COR-L47 (cell line): Measurements from ENCODE around the gene PCDHB10.
"Not testable (repeated sequence)": the region's sequence is repeated elsewhere in the genome, so short reads cannot be mapped to it uniquely, and the experiment has no call there.

ENCODE experiments used
- DNase-seq: peaks from one replicate; lab custom pipeline; 2025; lab: John Stamatoyannopoulos, UW

Gene PCDHB10

DNA sequence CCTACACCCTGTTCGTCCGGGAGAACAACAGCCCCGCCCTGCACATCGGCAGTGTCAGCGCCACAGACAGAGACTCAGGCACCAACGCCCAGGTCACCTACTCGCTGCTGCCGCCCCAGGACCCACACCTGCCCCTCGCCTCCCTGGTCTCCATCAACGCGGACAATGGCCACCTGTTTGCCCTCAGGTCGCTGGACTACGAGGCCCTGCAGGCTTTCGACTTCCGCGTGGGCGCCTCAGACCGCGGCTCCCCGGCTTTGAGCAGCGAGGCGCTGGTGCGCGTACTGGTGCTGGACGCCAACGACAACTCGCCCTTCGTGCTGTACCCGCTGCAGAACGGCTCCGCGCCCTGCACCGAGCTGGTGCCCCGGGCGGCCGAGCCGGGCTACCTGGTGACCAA is 3.5 kb upstream of the PCDHB10 start:
- not testable (repeated sequence) for DNase-seq

DNA sequence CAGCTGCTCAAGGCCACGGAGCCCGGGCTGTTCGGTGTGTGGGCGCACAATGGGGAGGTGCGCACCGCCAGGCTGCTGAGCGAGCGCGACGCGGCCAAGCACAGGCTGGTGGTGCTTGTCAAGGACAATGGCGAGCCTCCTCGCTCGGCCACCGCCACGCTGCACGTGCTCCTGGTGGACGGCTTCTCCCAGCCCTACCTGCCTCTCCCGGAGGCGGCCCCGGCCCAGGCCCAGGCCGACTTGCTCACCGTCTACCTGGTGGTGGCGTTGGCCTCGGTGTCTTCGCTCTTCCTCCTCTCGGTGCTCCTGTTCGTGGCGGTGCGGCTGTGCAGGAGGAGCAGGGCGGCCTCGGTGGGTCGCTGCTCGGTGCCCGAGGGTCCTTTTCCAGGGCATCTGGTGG is 3.0 kb upstream of the PCDHB10 start:
- not testable (repeated sequence) for DNase-seq

DNA sequence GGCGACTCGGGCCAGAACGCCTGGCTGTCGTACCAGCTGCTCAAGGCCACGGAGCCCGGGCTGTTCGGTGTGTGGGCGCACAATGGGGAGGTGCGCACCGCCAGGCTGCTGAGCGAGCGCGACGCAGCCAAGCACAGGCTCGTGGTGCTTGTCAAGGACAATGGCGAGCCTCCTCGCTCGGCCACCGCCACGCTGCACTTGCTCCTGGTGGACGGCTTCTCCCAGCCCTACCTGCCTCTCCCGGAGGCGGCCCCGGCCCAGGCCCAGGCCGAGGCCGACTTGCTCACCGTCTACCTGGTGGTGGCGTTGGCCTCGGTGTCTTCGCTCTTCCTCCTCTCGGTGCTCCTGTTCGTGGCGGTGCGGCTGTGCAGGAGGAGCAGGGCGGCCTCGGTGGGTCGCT is 2.2 kb downstream of the PCDHB10 start:
- DNase-seq = not testable (repeated sequence)

DNA sequence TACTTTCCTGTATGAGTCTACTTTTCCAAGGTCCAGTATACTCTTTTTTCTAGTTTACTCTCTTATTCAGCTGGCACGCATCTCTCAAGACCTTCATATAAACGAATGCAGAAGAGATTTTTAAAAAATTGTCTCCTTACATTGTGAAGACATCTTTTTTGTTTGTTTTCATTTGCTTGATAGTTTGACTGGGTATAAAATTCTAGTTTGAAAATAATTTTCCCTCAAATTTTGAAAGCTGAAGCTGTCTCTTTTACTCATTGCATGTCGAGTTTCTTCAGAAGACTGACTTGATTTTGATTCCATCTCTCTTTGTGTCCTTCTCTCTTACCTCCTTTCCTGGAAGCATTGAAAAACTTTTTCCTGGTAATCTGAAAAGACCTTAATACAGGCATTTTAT is 4.2 kb downstream of the PCDHB10 start:
- no peak for DNase-seq

DNA sequence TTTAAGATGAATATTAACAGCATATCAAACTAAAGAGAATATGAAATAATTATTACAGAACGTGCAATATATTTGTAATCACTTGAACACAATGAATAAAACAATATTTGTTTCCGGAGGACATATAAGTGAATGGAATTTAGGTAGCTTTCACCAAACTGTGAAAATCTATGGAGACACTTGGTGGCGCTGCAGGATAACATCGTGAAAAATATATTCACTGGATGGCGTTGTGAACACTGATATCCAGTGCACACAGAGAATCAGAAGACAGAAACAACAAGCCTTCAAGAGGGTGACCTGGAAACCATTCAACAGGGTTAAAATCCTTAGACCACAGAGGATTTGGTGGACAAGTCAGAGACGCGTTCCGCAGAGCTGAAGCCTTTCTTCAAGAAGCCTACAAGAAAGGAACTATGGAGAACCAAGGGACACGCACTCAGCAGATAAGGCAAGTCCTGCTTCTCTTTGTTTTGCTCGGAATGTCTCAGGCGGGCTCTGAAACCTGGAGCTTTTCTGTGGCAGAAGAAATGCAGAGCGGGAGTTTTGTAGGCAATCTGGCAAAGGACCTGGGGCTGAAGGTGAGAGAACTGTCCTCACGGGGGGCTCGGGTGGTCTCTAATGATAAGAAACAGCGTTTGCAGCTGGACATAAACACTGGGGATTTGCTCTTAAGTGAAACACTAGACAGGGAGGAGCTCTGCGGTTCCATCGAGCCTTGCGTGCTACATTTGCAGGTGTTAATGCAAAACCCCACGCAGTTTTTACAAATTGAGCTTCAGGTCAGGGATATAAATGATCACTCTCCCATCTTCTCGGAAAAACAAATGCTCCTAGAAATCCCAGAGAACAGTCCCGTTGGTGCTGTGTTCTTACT is 7.4 kb downstream of the PCDHB10 start, which contains the start of gene PCDHB11:
Gene PCDHB11, plus strand, starts transcription at position 269 of the 877 bp plus-strand sequence. Its CDS starts 148 bp downstream, at position 417.
- DNase-seq = peak; percentile 64

DNA sequence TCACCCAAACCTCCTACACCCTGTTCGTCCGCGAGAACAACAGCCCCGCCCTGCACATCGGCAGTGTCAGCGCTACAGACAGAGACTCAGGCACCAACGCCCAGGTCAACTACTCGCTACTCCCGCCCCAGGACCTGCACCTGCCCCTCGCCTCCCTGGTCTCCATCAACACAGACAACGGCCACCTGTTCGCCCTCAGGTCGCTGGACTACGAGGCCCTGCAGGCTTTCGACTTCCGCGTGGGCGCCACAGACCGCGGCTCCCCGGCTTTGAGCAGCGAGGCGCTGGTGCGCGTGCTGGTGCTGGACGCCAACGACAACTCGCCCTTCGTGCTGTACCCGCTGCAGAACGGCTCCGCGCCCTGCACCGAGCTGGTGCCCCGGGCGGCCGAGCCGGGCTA is 9.0 kb downstream of the PCDHB10 start:
- DNase-seq = not testable (repeated sequence)

DNA sequence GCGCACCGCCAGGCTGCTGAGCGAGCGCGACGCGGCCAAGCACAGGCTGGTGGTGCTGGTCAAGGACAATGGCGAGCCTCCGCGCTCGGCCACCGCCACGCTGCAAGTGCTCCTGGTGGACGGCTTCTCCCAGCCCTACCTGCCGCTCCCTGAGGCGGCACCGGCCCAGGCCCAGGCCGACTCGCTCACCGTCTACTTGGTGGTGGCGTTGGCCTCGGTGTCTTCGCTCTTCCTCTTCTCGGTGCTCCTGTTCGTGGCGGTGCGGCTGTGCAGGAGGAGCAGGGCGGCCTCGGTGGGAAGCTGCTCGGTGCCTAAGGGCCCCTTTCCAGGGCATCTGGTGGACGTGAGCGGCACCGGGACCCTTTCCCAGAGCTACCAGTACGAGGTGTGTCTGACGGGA is 9.5 kb downstream of the PCDHB10 start:
- not testable (repeated sequence) for DNase-seq

DNA sequence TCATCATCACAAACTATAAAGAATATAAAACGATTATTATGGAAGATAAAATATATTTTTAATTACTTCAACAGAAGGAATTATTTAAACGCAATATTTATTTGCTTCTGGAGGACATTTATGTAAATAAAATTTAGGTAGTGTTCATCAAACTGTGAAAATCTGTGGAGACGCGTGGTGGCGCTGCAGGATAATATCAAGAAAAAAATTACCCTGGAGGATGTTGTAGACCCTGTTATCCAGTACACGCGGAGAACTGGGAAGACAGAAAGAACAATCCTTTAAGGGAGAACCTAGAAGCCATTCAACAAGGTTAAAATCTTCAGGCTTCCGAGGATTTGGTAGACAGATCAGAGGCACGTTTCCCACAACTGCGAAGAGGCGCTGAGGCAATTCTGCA is 16.3 kb downstream of the PCDHB10 start, which contains the start of gene PCDHB12:
Gene PCDHB12, plus strand, starts transcription at position 242 of the 400 bp plus-strand sequence. CDS start 189 bp downstream, outside the sequence.
- peak; percentile 59 for DNase-seq

DNA sequence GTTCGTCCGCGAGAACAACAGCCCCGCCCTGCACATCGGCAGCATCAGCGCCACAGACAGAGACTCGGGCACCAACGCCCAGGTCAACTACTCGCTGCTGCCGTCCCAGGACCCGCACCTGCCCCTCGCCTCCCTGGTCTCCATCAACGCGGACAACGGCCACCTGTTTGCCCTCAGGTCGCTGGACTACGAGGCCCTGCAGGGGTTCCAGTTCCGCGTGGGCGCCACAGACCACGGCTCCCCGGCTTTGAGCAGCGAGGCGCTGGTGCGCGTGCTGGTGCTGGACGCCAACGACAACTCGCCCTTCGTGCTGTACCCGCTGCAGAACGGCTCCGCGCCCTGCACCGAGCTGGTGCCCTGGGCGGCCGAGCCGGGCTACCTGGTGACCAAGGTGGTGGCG is 18.1 kb downstream of the PCDHB10 start:
- not testable (repeated sequence) for DNase-seq

DNA sequence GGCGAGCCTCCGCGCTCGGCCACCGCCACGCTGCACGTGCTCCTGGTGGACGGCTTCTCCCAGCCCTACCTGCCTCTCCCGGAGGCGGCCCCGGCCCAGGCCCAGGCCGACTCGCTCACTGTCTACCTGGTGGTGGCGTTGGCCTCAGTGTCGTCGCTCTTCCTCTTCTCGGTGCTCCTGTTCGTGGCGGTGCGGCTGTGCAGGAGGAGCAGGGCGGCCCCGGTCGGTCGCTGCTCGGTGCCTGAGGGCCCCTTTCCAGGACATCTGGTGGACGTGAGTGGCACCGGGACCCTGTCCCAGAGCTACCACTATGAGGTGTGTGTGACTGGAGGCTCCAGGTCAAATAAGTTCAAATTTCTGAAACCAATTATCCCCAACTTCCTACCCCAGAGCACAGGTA is 18.7 kb downstream of the PCDHB10 start:
- not testable (repeated sequence) for DNase-seq

DNA sequence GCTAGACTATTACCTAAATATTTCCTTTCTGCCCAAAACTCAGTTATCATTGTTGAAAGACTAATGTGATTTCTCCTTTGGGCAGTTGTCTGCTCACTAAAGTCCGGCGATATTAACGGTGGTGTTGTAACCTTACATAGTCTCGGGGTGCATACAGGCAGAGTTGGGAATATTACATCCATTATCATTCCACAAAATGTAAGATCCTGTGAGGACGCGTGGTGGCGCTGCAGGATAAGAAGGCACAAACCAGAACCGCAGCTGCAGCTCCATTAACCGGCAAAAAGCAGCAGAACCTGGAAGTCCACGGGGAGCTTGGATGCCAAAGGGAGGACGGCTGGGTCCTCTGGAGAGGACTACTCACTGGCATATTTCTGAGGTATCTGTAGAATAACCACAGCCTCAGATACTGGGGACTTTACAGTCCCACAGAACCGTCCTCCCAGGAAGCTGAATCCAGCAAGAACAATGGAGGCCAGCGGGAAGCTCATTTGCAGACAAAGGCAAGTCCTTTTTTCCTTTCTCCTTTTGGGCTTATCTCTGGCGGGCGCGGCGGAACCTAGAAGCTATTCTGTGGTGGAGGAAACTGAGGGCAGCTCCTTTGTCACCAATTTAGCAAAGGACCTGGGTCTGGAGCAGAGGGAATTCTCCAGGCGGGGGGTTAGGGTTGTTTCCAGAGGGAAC is 21.6 kb downstream of the PCDHB10 start, which contains the start of gene PCDHB13:
Gene PCDHB13, plus strand, starts transcription at position 264 of the 684 bp plus-strand sequence. Its CDS starts 205 bp downstream, at position 469.
- DNase-seq = peak; percentile 2

DNA sequence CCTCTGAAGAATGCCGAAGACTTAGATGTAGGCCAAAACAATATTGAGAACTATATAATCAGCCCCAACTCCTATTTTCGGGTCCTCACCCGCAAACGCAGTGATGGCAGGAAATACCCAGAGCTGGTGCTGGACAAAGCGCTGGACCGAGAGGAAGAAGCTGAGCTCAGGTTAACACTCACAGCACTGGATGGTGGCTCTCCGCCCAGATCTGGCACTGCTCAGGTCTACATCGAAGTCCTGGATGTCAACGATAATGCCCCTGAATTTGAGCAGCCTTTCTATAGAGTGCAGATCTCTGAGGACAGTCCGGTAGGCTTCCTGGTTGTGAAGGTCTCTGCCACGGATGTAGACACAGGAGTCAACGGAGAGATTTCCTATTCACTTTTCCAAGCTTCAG is 22.4 kb downstream of the PCDHB10 start:
- DNase-seq = not testable (repeated sequence)

DNA sequence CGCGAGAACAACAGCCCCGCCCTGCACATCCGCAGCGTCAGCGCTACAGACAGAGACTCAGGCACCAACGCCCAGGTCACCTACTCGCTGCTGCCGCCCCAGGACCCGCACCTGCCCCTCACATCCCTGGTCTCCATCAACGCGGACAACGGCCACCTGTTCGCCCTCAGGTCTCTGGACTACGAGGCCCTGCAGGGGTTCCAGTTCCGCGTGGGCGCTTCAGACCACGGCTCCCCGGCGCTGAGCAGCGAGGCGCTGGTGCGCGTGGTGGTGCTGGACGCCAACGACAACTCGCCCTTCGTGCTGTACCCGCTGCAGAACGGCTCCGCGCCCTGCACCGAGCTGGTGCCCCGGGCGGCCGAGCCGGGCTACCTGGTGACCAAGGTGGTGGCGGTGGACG is 23.4 kb downstream of the PCDHB10 start:
- not testable (repeated sequence) for DNase-seq

DNA sequence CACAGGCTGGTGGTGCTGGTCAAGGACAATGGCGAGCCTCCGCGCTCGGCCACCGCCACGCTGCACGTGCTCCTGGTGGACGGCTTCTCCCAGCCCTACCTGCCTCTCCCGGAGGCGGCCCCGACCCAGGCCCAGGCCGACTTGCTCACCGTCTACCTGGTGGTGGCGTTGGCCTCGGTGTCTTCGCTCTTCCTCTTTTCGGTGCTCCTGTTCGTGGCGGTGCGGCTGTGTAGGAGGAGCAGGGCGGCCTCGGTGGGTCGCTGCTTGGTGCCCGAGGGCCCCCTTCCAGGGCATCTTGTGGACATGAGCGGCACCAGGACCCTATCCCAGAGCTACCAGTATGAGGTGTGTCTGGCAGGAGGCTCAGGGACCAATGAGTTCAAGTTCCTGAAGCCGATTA is 23.9 kb downstream of the PCDHB10 start:
- not testable (repeated sequence) for DNase-seq

DNA sequence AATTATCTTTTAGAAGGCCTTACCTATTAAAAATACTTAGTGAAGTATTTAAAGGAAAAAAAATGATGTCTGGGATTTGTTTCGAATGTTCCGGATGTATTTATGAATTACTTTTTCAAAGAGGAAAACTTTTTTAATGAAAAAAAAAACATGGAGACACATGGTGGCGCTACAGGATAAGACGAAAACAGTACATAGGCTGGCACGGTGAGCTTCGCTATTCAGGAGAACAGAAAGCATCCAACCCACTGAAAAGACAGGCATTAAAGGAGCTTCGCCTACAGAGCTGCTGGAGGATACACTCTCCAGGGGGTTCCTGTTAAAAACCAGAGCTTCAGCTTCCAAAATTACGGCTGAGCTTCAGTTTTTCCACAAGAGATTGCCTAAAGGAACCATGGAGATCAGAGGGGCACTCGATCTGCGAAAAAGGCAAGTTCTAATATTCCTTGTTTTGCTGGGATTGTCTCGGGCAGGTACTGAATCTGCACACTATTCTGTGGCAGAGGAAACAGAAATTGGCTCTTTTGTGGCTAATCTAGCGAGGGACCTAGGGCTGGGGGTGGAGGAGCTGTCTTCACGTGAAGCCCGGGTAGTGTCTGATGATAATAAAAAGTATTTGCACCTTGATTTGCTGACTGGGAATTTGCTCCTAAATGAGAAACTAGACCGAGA is 31.1 kb downstream of the PCDHB10 start, which contains the start of gene PCDHB14:
Gene PCDHB14, plus strand, starts transcription at position 232 of the 672 bp plus-strand sequence. Its CDS starts 163 bp downstream, at position 395.
- peak; percentile 44 for DNase-seq

DNA sequence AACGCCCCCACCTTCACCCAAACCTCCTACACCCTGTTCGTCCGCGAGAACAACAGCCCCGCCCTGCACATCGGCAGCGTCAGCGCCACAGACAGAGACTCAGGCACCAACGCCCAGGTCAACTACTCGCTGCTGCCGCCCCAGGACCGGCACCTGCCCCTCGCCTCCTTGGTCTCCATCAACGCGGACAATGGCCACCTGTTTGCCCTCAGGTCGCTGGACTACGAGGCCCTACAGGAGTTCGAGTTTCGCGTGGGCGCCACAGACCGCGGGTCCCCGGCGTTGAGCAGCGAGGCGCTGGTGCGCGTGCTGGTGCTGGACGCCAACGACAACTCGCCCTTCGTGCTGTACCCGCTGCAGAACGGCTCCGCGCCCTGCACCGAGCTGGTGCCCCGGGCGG is 32.7 kb downstream of the PCDHB10 start:
- DNase-seq = not testable (repeated sequence)

DNA sequence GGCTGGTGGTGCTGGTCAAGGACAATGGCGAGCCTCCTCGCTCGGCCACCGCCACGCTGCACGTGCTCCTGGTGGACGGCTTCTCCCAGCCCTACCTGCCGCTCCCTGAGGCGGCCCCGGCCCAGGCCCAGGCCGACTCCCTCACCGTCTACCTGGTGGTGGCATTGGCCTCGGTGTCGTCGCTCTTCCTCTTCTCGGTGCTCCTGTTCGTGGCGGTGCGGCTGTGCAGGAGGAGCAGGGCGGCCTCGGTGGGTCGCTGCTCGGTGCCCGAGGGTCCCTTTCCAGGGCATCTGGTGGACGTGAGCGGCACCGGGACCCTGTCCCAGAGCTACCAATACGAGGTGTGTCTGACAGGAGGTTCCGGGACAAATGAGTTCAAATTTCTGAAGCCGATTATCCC is 33.3 kb downstream of the PCDHB10 start:
- DNase-seq = not testable (repeated sequence)

DNA sequence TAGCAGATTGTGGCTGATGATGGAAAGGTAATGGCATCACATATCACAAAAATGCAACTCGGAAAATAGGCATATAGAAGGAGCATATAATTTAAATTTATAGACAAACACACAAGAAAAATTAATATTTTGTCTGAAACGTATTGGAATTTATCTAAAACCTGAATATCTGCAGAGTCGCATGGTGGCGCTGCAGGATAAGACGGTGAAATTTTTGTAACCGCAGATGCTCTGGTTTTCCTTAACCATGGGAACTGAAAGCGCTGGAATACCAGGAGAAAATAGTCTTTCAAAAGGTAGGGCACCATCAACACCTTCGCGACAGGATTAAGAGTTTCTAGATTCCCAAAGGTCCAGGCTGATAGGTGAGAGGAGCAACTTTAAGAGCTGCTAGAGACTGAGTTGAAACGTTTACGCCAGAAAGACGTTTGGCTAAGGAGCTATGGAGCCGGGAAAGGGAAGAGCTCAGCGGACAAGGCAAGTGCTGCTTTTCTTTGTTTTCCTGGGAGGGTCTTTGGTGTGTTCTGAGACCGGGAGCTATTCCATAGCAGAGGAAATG is 42.0 kb downstream of the PCDHB10 start:
- peak; percentile 55 for DNase-seq

DNA sequence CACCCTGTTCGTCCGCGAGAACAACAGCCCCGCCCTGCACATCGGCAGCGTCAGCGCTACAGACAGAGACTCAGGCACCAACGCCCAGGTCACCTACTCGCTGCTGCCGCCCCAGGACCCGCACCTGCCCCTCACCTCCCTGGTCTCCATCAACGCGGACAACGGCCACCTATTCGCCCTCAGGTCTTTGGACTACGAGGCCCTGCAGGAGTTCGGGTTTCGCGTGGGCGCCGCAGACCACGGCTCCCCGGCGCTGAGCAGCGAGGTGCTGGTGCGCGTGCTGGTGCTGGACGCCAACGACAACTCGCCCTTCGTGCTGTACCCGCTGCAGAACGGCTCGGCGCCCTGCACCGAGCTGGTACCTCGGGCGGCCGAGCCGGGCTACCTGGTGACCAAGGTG is 43.8 kb downstream of the PCDHB10 start:
- not testable (repeated sequence) for DNase-seq

DNA sequence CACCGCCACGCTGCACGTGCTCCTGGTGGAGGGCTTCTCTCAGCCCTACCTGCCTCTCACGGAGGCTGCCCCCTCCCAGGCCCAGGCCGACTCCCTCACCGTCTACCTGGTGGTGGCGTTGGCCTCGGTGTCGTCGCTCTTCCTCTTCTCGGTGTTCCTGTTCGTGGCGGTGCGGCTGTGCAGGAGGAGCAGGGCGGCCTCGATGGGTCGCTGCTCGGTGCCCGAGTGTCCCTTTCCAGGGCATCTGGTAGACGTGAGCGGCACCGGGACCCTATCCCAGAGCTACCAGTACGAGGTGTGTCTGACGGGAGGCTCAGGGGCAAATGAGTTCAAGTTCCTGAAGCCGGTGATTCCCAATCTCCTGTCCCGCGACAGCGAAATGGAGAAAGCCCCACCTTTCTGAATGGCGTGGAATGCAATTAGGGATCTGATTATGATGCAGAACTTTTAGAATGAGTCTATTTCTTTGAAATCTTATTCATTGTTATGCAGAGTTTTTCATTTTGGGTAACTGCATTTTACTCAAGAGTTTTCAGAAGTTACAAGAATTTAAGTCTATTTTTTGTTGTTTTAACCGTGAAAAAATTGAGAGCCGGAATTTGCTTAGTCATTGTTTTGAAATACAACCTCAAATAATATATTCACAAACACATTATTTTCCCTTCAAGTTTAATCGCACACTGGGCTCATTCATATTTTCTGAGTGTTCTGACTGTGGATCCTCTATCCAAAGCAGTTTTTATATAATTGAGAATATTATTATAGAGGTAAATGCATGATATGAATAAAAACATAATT is 44.6 kb downstream of the PCDHB10 start:
- DNase-seq = no peak

DNA sequence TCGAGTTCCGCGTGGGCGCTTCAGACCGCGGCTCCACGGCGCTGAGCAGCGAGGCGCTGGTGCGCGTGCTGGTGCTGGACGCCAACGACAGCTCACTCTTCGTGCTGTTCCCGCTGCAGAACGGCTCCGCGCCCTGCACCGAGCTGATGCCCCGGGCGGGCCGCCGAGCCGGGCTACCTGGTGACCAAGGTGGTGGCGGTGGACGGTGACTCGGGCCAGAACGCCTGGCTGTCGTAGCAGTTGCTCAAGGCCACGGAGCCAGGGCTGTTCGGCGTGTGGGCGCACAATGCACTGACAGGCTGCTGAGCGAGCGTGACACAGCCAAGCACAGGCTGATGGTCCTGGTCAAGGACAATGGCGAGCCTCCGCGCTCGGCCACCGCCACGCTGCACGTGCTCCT is 49.3 kb downstream of the PCDHB10 start:
- DNase-seq = no peak
